Activated naive CD8-positive, alpha-beta T cell treated with anti-CD3 and anti-CD28 coated beads, Interleukin-2, amount 50 U/mL, for 16 hours (primary cell): ENCODE results near the gene NPR2.

Source experiments
- DNase-seq: peaks from one replicate; pipeline ENCODE4 v3.0.0-alpha.2; 2020; ENCODE audit warnings: low read depth, low spot score

The NPR2 gene

DNA sequence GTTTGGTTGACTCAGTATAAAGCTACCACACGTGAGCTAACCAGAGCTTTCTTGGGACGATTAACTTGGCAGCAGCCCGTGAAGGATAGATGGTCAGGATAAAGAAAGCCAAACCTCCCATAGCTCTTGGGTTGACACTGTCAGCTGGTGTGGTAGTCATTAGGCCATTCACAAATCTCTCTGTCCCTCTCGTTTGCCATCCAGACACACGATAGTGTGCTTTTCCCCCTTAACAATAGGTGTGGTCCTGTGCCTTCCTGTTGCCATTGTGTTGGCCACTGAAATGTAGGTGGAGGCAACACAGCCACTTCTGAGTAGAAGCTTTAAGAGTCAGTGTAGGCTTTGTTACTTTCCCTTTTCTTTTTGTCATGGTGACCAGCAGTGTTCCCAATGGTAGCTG is 67.1 kb downstream of the NPR2 start:
- no peak for DNase-seq
